GM21825 (cell line): Measurements from ENCODE around the gene ST6GAL1.
"Not testable (repeated sequence)": the region's sequence is repeated elsewhere in the genome, so short reads cannot be mapped to it uniquely, and the experiment has no call there.

ENCODE experiments used
- ATAC-seq: cut with Tn5 transposase; IDR thresholded peaks from one replicate; pipeline ENCODE4 v1.9.1; 2021; ENCODE audit warnings: mild to moderate bottlenecking, moderate library complexity; ENCODE audit not compliant: unreplicated experiment

ST6GAL1 gene

GRCh38 chr3:186939536-186939935 is 9.2 kb downstream of the ST6GAL1 start:
- ATAC-seq: no peak

GRCh38 chr3:186940967-186941366 is 10.6 kb downstream of the ST6GAL1 start:
- no peak for ATAC-seq

GRCh38 chr3:186942168-186942567 is 11.8 kb downstream of the ST6GAL1 start:
- ATAC-seq: no peak

- ATAC-seq: no peak
These were observed 15.0 kb downstream of the ST6GAL1 start for GRCh38 chr3:186945255-186945823.

GRCh38 chr3:186946756-186947375 is 16.5 kb downstream of the ST6GAL1 start:
- peak; percentile 83 for ATAC-seq

- no peak for ATAC-seq
These were observed 19.1 kb downstream of the ST6GAL1 start for GRCh38 chr3:186949281-186949982.

- no peak for ATAC-seq
These were observed 20.2 kb downstream of the ST6GAL1 start for GRCh38 chr3:186950402-186951093.

GRCh38 chr3:186951640-186952552 is 21.6 kb downstream of the ST6GAL1 start:
- no peak for ATAC-seq

- ATAC-seq: peak; percentile 71
These were observed 22.7 kb downstream of the ST6GAL1 start for GRCh38 chr3:186953011-186953487.

GRCh38 chr3:186953992-186954699 is 23.8 kb downstream of the ST6GAL1 start:
- ATAC-seq: not testable (repeated sequence)

GRCh38 chr3:186955898-186956696 is 25.8 kb downstream of the ST6GAL1 start:
- no peak for ATAC-seq

- ATAC-seq: no peak
These were observed 28.8 kb downstream of the ST6GAL1 start for GRCh38 chr3:186959029-186959624.

GRCh38 chr3:186960347-186960746 is 30.0 kb downstream of the ST6GAL1 start:
- ATAC-seq: no peak

GRCh38 chr3:186962445-186962844 is 32.1 kb downstream of the ST6GAL1 start:
- ATAC-seq: no peak

GRCh38 chr3:186963636-186964035 is 33.3 kb downstream of the ST6GAL1 start:
- ATAC-seq: no peak

- no peak for ATAC-seq
These were observed 33.7 kb downstream of the ST6GAL1 start for GRCh38 chr3:186964071-186964470.

GRCh38 chr3:186964616-186965015 is 34.3 kb downstream of the ST6GAL1 start:
- no peak for ATAC-seq

- ATAC-seq: no peak
These were observed 35.0 kb downstream of the ST6GAL1 start for GRCh38 chr3:186965141-186965879.
